WI38 (cell line): ENCODE measurements around the gene INO80E.

Experiments used
- H3K4me3 ChIP-seq: 2 replicates; pipeline ENCODE4 v1.5.1; 2011; ENCODE audit warnings: low read depth, mild to moderate bottlenecking, control low read depth, low read length
- CTCF ChIP-seq: IDR thresholded peaks from 2 replicates; pipeline ENCODE4 v1.5.1; 2012; ENCODE audit warnings: low read depth, mild to moderate bottlenecking, control low read depth, low read length

INO80E gene

DNA sequence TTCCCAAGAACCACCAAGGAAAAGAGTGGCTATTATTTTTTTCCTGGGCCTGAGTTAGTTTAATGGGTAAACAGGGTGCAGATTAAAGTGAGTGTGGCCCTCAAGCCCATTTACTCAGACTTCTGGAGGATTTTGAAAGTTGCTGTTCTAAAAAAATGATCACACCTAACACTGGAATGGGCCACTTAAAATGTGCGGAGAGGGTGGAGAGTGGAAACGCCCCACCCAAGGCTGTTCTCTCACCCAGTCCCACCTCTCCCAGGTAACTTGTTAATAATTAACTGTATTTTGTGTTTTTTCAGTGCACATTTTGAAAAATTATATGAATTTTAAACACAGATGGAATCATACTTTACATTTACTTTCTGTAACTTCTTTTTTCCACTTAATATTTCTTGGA lies 6.0 kb upstream of the INO80E start:
- H3K4me3 ChIP-seq = no peak overlapping the region
- no peak for TF ChIP-seq CTCF

DNA sequence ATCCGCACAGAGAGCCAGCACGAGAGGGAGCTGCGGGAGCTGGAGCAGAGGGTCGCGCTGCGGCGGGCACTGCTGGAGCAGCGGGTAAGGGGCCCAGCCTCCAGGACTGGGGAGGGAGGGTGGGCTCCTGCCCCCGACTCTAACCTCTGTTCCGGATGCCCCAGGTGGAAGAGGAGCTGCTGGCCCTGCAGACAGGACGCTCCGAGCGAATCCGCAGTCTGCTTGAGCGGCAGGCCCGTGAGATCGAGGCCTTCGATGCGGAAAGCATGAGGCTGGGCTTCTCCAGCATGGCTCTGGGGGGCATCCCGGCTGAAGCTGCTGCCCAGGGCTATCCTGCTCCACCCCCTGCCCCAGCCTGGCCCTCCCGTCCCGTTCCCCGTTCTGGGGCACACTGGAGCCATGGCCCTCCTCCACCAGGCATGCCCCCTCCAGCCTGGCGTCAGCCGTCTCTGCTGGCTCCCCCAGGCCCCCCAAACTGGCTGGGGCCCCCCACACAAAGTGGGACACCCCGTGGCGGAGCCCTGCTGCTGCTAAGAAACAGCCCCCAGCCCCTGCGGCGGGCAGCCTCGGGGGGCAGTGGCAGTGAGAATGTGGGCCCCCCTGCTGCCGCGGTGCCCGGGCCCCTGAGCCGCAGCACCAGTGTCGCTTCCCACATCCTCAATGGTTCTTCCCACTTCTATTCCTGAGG lies 5.0 kb upstream of the INO80E start:
- no peak for TF ChIP-seq CTCF
- H3K4me3 ChIP-seq = no peak overlapping the region

GRCh38 chr16:29991571-29991904 lies 4.5 kb upstream of the INO80E start:
- TF ChIP-seq CTCF = no peak
- H3K4me3 ChIP-seq = no peak overlapping the region

DNA sequence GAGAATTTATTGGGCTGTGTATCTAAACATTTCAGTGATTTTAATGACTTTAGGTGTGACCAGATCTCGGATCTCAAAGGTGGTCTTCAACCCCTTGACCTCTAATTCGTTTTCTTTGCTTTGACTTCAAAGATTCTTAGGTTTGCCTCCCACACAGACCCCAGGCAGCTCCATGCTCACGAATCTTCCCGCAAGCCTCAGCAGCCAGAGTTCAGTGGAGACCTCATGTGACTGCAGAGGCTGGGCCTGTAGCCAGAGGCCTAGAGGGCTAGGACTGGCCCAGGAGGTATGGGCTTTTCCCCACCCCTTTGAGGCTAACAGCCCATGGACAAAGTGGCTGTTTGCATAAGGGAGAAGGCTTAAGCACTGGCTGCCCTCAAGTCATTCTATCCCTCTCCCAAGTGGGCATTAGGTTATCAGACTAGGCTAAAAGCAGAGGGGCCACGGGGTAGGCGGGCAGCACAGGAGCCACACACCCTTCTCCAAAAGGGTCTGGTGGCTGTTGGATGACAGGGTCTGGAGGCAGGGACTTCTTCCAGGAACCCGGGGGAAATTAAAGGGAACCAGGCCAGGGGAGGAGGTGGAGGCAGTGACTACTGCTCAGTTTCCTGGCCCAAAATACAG lies 3.6 kb upstream of the INO80E start:
- H3K4me3 ChIP-seq = no peak overlapping the region
- no peak for TF ChIP-seq CTCF

GRCh38 chr16:29993191-29993902 lies 2.7 kb upstream of the INO80E start:
- no peak overlapping the region for H3K4me3 ChIP-seq
- TF ChIP-seq CTCF = no peak

GRCh38 chr16:29993903-29994599 lies 2.0 kb upstream of the INO80E start:
- TF ChIP-seq CTCF = no peak
- H3K4me3 ChIP-seq = peak overlapping the region; percentile 95
